Measurements from ENCODE around the gene GRB2.
"Not testable (repeated sequence)": the region's sequence is repeated elsewhere in the genome, so short reads cannot be mapped to it uniquely, and the experiment has no call there.

Gene GRB2

GRCh38 chr17:75348386-75349012, 57.0 kb downstream of the GRB2 start:
- no peak for DNase-seq

GRCh38 chr17:75346906-75347305, 58.6 kb downstream of the GRB2 start:
- DNase-seq, result no peak

GRCh38 chr17:75346368-75346767, 59.1 kb downstream of the GRB2 start:
- DNase-seq, result not testable (repeated sequence)

GRCh38 chr17:75345514-75346167, 59.8 kb downstream of the GRB2 start:
- no peak for DNase-seq

GRCh38 chr17:75344666-75345065, 60.8 kb downstream of the GRB2 start:
- DNase-seq, result no peak

- DNase-seq, result no peak
Observed at GRCh38 chr17:75342996-75343395, 62.5 kb downstream of the GRB2 start.

GRCh38 chr17:75341784-75342486, 63.5 kb downstream of the GRB2 start:
- DNase-seq, result no peak

- no peak for DNase-seq
Observed at GRCh38 chr17:75340631-75341030, 64.8 kb downstream of the GRB2 start.

- no peak for DNase-seq
Observed at GRCh38 chr17:75339971-75340370, 65.5 kb downstream of the GRB2 start.

GRCh38 chr17:75338335-75338734, 67.1 kb downstream of the GRB2 start:
- no peak for DNase-seq

GRCh38 chr17:75335315-75335714, 70.2 kb downstream of the GRB2 start:
- DNase-seq, result no peak

- DNase-seq, result no peak
Observed at GRCh38 chr17:75334723-75335122, 70.8 kb downstream of the GRB2 start.

- no peak for DNase-seq
Observed at GRCh38 chr17:75331671-75332070, 73.8 kb downstream of the GRB2 start.

GRCh38 chr17:75327757-75328156, 77.7 kb downstream of the GRB2 start:
- DNase-seq, result no peak

GRCh38 chr17:75326226-75326848, 79.1 kb downstream of the GRB2 start:
- no peak for DNase-seq

GRCh38 chr17:75325827-75326225, 79.7 kb downstream of the GRB2 start:
- no peak for DNase-seq

GRCh38 chr17:75325348-75325747, 80.1 kb downstream of the GRB2 start:
- DNase-seq, result no peak

- DNase-seq, result no peak
Observed at GRCh38 chr17:75321506-75321905, 84.0 kb downstream of the GRB2 start.

- no peak for DNase-seq
Observed at GRCh38 chr17:75319904-75320691, 85.4 kb downstream of the GRB2 start.

GRCh38 chr17:75318615-75319222, 86.8 kb downstream of the GRB2 start:
- DNase-seq, result no peak

- no peak for DNase-seq
Observed at GRCh38 chr17:75318211-75318610, 87.3 kb downstream of the GRB2 start.

GRCh38 chr17:75317671-75318070, 87.8 kb downstream of the GRB2 start:
- no peak for DNase-seq

GRCh38 chr17:75316253-75316652, 89.2 kb downstream of the GRB2 start:
- DNase-seq, result no peak

Measured in amniotic stem cell (primary cell).